ENCODE results near the gene NR1I2.

NR1I2 gene

GRCh38 chr3:119781330-119782198 lies at the start of gene NR1I2:
Gene NR1I2, plus strand, starts transcription at chr3:119782101.
- H3K4me3 ChIP-seq (ENCODE audit: low read depth, low read length): no peak within 1 kb of the TSS
- ChIA-PET POLR2A (no interaction called here), CTCF (no interaction called here)
- no peak for TF ChIP-seq CTCF (IDR thresholded peaks at IDR 0.05; ENCODE audit: insufficient read depth, low read length, missing control alignments)
- DNase-seq (ENCODE audit: low read depth, low spot score): no peak

- no peak for TF ChIP-seq CTCF (IDR thresholded peaks at IDR 0.05; ENCODE audit: insufficient read depth, low read length, missing control alignments)
- POLR2A ChIA-PET: no interaction called here
- H3K4me3 ChIP-seq (ENCODE audit: low read depth, low read length): no peak overlapping the region
- CTCF ChIA-PET: no interaction called here
- DNase-seq (ENCODE audit: low read depth, low spot score): no peak
These were observed 48.1 kb upstream of the NR1I2 start for GRCh38 chr3:119733812-119734211.

- ChIA-PET POLR2A (no interaction called here), CTCF (no interaction called here)
- no peak for TF ChIP-seq CTCF (IDR thresholded peaks at IDR 0.05; ENCODE audit: insufficient read depth, low read length, missing control alignments)
- no peak overlapping the region for H3K4me3 ChIP-seq (ENCODE audit: low read depth, low read length)
- no peak for DNase-seq (ENCODE audit: low read depth, low spot score)
These were observed 43.2 kb upstream of the NR1I2 start for GRCh38 chr3:119738741-119739140.

GRCh38 chr3:119741657-119742590 lies 40.0 kb upstream of the NR1I2 start:
- no peak overlapping the region for H3K4me3 ChIP-seq (ENCODE audit: low read depth, low read length)
- DNase-seq (ENCODE audit: low read depth, low spot score): no peak
- POLR2A ChIA-PET: no interaction called here
- no peak for TF ChIP-seq CTCF (IDR thresholded peaks at IDR 0.05; ENCODE audit: insufficient read depth, low read length, missing control alignments)
- CTCF ChIA-PET: interaction anchor here (0.9 kb wide), 1 partner anchor 150 kb away, joined by 3 read pairs; no protein-coding TSS in a partner anchor

GRCh38 chr3:119743921-119744320 lies 38.0 kb upstream of the NR1I2 start:
- H3K4me3 ChIP-seq (ENCODE audit: low read depth, low read length): no peak overlapping the region
- POLR2A ChIA-PET: no interaction called here
- no peak for DNase-seq (ENCODE audit: low read depth, low spot score)
- TF ChIP-seq CTCF (IDR thresholded peaks at IDR 0.05; ENCODE audit: insufficient read depth, low read length, missing control alignments): no peak
- CTCF ChIA-PET: no interaction called here

- no peak for TF ChIP-seq CTCF (IDR thresholded peaks at IDR 0.05; ENCODE audit: insufficient read depth, low read length, missing control alignments)
- POLR2A ChIA-PET: no interaction called here
- CTCF ChIA-PET: no interaction called here
- H3K4me3 ChIP-seq (ENCODE audit: low read depth, low read length): no peak overlapping the region
- DNase-seq (ENCODE audit: low read depth, low spot score): no peak
These were observed 36.0 kb upstream of the NR1I2 start for GRCh38 chr3:119745942-119746341.
